SK-N-SH treated with all-trans-retinoic acid at 6 μM for 48 hours (cell line): ENCODE results near the gene PSMA6.

Experiments used
- ATAC-seq: fragments of 200-7000 bp; cut with Tn5 transposase; 3 replicates; pipeline ENCODE4 v1.9.1; 2020; ENCODE audit warnings: mild to moderate bottlenecking, moderate library complexity
- BACH2 ChIP-seq: fragments of 250-450 bp; sonication (Bioruptor Pico); IDR thresholded peaks from 2 replicates; pipeline ENCODE4 v1.9.0; 2021; ENCODE audit warnings: mild to moderate bottlenecking, borderline replicate concordance
- CREB5 ChIP-seq: fragments of 250-450 bp; sonication (Bioruptor Pico); IDR thresholded peaks from 2 replicates; pipeline ENCODE4 v1.5.1; 2020; ENCODE audit warnings: low read depth, mild to moderate bottlenecking, moderate library complexity
- CSDC2 ChIP-seq: fragments of 250-450 bp; sonication (Bioruptor Pico); IDR thresholded peaks from 2 replicates; pipeline ENCODE4 v1.5.0; 2020; ENCODE audit warnings: mild to moderate bottlenecking, moderate library complexity
- CSRNP3 ChIP-seq: fragments of 250-450 bp; sonication (Bioruptor Pico); IDR thresholded peaks from 2 replicates; pipeline ENCODE4 v1.5.1; 2021; ENCODE audit warnings: mild to moderate bottlenecking, moderate library complexity
- ESRRG ChIP-seq: fragments of 250-450 bp; sonication (Bioruptor Pico); IDR thresholded peaks from 2 replicates; pipeline ENCODE4 v1.6.1; 2021; ENCODE audit warnings: mild to moderate bottlenecking
- GLIS3 ChIP-seq: fragments of 250-450 bp; sonication (Bioruptor Pico); IDR thresholded peaks from 2 replicates; pipeline ENCODE4 v1.5.0; 2020; ENCODE audit warnings: mild to moderate bottlenecking, moderate library complexity
- ISL1 ChIP-seq: fragments of 250-450 bp; sonication (Bioruptor Pico); IDR thresholded peaks from 2 replicates; pipeline ENCODE4 v2.1.2; 2022; ENCODE audit warnings: mild to moderate bottlenecking, moderate library complexity
- OSR1 ChIP-seq: fragments of 250-450 bp; sonication (Bioruptor Pico); IDR thresholded peaks from 2 replicates; pipeline ENCODE4 v1.8.0; 2022; ENCODE audit warnings: moderate library complexity, mild to moderate bottlenecking, inconsistent platforms
- PATZ1 ChIP-seq: fragments of 250-450 bp; sonication (Bioruptor Pico); IDR thresholded peaks from 2 replicates; pipeline ENCODE4 v1.8.0; 2020; ENCODE audit warnings: mild to moderate bottlenecking, moderate library complexity, borderline replicate concordance
- POU6F1 ChIP-seq: fragments of 250-450 bp; sonication (Bioruptor Pico); IDR thresholded peaks from 2 replicates; pipeline ENCODE4 v1.8.0; 2021; ENCODE audit warnings: low read depth, mild to moderate bottlenecking, moderate library complexity, borderline replicate concordance
- PPARA ChIP-seq: fragments of 250-450 bp; sonication (Bioruptor Pico); IDR thresholded peaks from 2 replicates; pipeline ENCODE4 v1.5.0; 2020; ENCODE audit warnings: mild to moderate bottlenecking, borderline replicate concordance
- RARB ChIP-seq: fragments of 250-450 bp; sonication (Bioruptor Pico); IDR thresholded peaks from 2 replicates; pipeline ENCODE4 v1.8.0; 2021; ENCODE audit warnings: mild to moderate bottlenecking, moderate library complexity
- SNAI2 ChIP-seq: fragments of 250-450 bp; sonication (Bioruptor Pico); IDR thresholded peaks from 2 replicates; pipeline ENCODE4 v1.5.0; 2020; ENCODE audit warnings: mild to moderate bottlenecking, moderate library complexity
- TCF4 ChIP-seq: fragments of 250-450 bp; sonication (Bioruptor Pico); IDR thresholded peaks from 2 replicates; pipeline ENCODE4 v1.8.0; 2021; ENCODE audit warnings: mild to moderate bottlenecking, moderate library complexity, borderline replicate concordance
- TOX ChIP-seq: fragments of 250-450 bp; sonication (Bioruptor Pico); IDR thresholded peaks from 2 replicates; pipeline ENCODE4 v1.8.0; 2021; ENCODE audit warnings: mild to moderate bottlenecking, moderate library complexity, borderline replicate concordance
- TSHZ2 ChIP-seq: fragments of 250-450 bp; sonication (Bioruptor Pico); IDR thresholded peaks from 2 replicates; pipeline ENCODE4 v1.5.0; 2020; ENCODE audit warnings: mild to moderate bottlenecking, moderate library complexity
- ZC3H10 ChIP-seq: fragments of 250-450 bp; sonication (Bioruptor Pico); IDR thresholded peaks from 2 replicates; pipeline ENCODE4 v1.5.1; 2021; ENCODE audit warnings: mild to moderate bottlenecking, moderate library complexity
- ZFP3 ChIP-seq: fragments of 250-450 bp; sonication (Bioruptor Pico); IDR thresholded peaks from 2 replicates; pipeline ENCODE4 v1.5.0; 2020; ENCODE audit warnings: mild to moderate bottlenecking, moderate library complexity
- ZFP30 ChIP-seq: fragments of 450-650 bp; formaldehyde crosslinking; IDR thresholded peaks from 2 replicates; pipeline ENCODE4 v1.5.0; 2022; ENCODE audit warnings: mild to moderate bottlenecking, moderate library complexity
- ZNF565 ChIP-seq: fragments of 450-650 bp; formaldehyde crosslinking; conservative IDR thresholded peaks from 2 replicates; pipeline ENCODE4 v1.5.0; 2020; ENCODE audit warnings: low read depth, mild to moderate bottlenecking, moderate library complexity
- ZNF8 ChIP-seq: fragments of 450-650 bp; formaldehyde crosslinking; IDR thresholded peaks from 2 replicates; pipeline ENCODE4 v1.5.0; 2020; ENCODE audit warnings: mild to moderate bottlenecking, moderate library complexity

Gene PSMA6

GRCh38 chr14:35339761-35340406 is 47.7 kb downstream of the PSMA6 start (continued):
- TF ChIP-seq ZFP30 (CRISPR knock-in tag) (no peak), ISL1 (no peak), BACH2 (CRISPR knock-in tag) (no peak)

GRCh38 chr14:35340616-35341453 is 48.7 kb downstream of the PSMA6 start:
- peak; percentile 4; the same call in 2 of the 3 replicates for ATAC-seq
- no peak for TF ChIP-seq ZNF565 (CRISPR knock-in tag)
- TF ChIP-seq ZFP30 (CRISPR knock-in tag) = no peak
- TF ChIP-seq OSR1 (CRISPR knock-in tag) = no peak
- TF ChIP-seq RARB (CRISPR knock-in tag) = no peak
- no peak for TF ChIP-seq ISL1
- TF ChIP-seq CSRNP3 = no peak
- no peak for TF ChIP-seq ESRRG (CRISPR knock-in tag)
- no peak for TF ChIP-seq CREB5 (CRISPR knock-in tag)
- no peak for TF ChIP-seq POU6F1

GRCh38 chr14:35341454-35341750 is 49.2 kb downstream of the PSMA6 start:
- ATAC-seq = peak; percentile 46
- TF ChIP-seq ZNF8 (CRISPR knock-in tag) (no peak), ZNF565 (CRISPR knock-in tag) (no peak), GLIS3 (CRISPR knock-in tag) (no peak), SNAI2 (CRISPR knock-in tag) (no peak), TCF4 (no peak), TOX (CRISPR knock-in tag) (no peak), POU6F1 (no peak), TSHZ2 (CRISPR knock-in tag) (no peak), CREB5 (CRISPR knock-in tag) (no peak), PPARA (CRISPR knock-in tag) (no peak), ESRRG (CRISPR knock-in tag) (no peak), CSRNP3 (no peak), ZFP3 (CRISPR knock-in tag) (no peak), ZC3H10 (no peak), PATZ1 (CRISPR knock-in tag) (no peak), CSDC2 (no peak)
